GM21515 (cell line): ENCODE data around the gene LPCAT2.
"Not testable (repeated sequence)": the region's sequence is repeated elsewhere in the genome, so short reads cannot be mapped to it uniquely, and the experiment has no call there.

Experiments
- ATAC-seq: cut with Tn5 transposase; IDR thresholded peaks from one replicate; pipeline ENCODE4 v1.9.1; 2021; ENCODE audit not compliant: unreplicated experiment

LPCAT2 gene

DNA sequence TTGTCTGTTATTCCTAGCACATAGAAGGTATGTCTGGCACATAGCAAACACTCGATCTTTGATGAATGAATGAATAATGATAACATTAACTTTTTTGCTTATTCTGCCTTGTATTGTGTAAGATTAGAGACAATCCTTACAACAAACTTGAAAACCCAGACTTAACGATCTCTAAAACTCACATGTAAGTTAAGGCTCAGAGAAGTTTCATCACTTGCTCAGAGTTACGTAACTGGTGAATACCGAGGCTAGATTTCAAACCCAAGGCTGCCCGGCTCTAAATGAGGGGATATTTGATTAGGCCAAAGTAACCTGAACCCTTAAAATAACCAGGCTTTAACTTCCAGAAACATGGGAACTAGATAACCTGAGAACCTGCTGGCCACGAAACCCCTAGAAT, 79.9 kb downstream of the LPCAT2 start:
- ATAC-seq: no peak

DNA sequence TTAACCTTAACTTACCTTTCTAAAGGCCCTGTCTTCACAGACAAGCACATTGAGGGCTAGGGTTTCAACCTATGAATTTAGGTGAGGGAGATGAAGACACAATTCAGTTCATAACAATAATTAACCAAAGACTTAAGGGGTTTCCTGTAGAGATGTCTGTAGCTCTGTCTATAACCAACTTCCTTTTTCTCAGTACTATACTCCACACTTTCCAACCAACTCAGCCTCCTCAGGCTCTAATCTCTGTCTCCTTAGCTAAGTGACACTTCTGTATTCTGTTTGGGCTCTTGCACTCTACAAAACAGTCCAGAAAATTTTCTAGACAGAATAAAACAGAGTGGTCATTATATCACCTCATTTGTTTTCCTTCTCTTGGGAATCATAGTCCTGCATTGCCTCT, 83.4 kb downstream of the LPCAT2 start:
- no peak for ATAC-seq

DNA sequence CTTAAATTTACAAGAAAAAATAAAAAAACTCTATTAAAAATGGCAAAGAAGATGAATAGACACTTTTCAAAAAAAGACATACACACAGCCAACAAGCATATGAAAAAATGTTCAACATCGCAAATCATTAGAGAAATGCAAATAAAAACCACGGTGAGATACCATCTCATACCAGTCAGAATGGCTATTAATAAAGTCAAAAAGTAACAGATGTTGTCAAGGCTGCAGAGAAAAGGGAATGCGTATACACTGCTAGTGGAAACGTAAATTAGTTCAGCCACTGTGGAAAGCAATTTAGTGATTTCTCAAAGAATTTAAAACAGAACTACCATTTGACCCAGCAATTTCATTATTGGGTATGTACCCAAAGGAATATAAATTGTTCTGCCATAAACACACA, 89.1 kb downstream of the LPCAT2 start:
- no peak for ATAC-seq

DNA sequence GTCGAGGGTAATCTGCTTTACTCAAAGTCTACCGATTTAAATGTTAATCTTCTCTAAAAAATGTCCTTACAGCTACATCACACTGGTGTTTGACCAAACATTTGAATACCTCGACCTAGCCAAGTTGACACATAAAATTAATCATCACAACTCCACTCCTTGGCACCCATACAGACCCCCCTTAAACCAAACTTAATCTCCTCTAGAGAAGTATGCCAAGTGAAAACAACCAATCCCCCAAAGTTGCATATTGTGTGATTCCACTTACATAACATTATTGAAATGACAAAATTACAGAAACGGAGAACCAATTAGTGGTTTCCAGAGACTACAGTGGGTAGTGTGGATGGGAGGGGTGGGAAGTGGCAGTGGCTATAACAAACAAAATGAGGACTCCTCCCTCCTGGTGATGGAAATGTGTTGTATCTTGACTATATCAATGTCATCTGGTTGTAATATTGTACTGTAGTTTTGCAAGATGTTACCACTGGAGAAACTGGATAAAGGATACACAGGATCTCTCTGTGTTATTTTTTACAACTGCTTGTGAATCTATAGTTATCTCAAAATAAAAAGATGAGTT, 97.0 kb downstream of the LPCAT2 start:
- no peak for ATAC-seq

DNA sequence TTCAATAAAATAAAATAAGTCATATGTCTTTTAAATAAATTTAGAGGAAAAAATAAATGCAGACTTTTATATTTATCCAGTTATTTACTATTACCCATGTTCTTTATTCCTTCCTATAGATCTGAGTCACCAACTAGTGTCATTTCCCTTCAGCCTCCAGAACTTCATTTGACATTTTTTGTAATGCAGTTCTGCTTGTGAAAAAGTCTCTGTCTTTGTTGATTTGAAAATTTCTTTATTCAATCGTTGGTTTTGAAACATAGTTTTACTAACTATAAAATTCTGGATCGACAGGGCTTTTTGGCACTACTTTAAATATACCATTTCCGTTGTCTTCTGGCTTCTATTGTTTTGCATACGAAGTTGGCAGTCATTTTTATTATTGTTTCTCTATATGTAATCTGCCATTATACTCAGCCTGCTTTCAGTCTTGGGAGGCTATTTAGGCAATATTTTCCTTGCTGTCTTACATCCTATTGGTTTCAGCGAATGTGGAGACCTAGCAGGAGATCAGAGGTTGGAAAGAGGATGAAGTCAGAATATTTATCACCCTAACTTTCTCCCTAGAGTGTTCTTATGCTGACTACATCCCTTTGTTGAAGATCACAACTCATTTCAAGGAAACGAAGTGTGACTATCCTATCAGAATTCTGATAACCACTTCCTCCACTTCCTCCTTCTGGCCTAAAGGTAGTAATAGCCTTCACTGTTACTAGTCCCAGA, 104.9 kb downstream of the LPCAT2 start:
- ATAC-seq: no peak

DNA sequence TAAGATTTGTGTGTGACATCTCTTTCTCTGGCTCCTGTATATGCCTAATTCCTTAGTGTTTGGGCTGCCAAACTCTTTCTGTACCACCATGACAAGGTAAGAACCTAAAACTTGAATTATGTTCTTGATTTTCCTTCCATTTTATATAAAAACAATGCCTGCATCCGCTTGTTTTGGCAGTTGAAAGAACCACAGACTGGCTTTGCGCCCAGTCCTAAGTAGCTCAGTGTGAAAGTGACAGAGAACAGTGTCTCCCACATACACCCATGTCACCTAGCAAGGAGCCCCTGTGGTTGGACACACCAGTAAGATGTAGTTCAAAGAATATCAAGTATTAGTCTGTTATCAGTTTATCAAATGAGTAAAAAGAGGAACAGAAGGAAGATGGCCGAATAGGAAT, 106.2 kb downstream of the LPCAT2 start:
- no peak for ATAC-seq

DNA sequence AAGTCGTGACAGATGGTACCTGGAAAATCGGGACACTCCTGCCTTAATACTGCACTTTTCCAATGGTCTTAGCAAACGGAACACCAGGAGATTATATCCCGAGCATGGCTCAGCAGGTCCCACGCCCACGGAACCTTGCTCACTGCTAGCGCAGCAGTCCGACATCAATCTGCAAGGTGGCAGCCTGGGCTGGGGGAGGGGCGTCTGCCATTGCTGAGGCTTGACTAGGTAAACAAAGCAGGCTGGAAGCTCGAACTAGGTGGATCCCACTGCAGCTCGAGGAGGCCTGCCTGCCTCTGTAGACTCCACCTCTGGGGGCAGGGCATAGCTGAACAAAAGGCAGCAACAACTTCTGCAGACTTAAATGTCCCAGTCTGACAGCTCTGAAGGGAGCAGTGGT, 106.8 kb downstream of the LPCAT2 start:
- not testable (repeated sequence) for ATAC-seq

DNA sequence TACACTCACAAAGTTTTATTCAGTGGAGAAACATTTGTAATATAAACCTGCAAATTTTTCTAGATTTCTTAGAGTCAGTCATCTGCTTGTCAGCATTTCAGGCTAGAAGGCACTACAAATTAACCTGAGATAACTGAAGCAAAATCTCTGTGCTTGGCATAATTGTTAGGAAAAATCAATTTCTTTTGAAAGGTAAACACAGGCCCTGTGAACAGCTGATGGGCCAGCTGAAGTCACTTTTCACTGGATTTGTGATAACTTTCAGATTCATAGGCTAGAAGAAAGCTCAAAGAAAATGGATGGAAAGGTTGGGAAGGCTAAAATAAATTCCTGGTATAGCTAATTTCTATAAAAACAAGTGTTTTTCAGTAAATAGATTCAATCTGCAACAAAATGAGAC, 112.9 kb downstream of the LPCAT2 start:
- no peak for ATAC-seq

DNA sequence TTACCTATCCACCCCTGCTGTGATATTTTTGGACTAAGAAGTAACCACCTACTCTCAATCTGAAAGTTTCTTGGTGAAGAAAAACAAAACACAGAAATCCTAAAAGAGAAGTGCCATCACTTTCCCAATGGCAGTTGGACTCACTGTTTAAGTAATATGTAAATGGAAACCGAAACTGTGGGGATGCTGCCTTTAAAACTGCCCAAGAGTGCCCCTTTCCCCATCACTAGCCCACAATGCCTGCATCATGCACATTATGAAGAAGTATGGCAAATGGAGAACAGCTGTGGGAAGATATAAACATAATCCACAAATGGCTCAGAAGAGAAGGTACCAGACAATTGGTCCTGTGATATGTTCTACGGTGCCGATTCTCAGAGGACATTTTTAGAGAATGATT, 113.4 kb downstream of the LPCAT2 start:
- no peak for ATAC-seq

DNA sequence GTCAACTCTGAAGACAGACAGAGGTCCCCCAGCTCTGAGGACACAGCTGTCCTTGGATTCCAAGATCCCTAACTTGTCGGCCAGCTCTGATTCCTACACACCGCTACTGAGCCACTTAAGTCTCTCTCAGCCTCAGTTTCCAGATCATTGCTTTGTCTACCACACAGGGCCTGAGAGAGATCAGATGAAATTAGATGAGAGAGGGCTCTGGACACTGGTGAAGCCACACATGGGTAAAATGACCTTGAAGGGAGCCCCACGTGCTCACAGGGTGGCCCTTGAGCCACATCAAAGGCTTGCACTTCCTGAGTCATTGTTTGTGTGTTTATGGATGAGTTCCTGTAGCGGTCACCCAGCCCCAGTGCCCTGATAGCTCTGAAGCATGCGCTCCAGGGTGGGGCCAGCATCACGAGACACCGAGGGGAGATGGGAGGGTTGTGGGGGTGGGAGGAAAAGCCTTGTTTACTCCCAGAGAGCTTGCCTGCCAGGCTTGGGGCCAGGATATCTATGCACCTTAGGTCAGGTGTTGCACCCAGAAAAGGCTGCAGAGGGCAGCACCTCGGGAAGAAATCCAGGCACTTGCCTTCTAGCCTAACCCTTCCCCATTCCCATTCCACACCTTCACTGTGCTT, 114.2 kb downstream of the LPCAT2 start:
- ATAC-seq: no peak

DNA sequence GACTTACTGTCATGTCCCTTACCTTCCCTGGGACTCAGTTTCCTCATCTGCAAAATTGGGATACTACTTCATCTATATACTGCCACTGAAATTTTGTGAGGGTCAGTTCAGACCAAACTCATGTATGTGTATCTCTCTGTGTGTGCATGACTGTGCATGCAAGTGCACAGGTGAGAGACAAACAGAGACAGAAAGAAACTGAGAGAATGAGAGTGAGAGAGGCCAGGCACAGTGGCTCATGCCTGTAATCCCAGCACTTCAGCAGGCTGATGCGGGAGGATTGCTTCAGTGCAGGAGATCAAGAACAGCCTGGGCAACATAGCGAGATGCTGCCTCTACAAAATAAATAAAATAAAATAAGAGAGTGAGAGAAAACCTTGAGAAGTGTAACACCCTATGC, 114.8 kb downstream of the LPCAT2 start:
- ATAC-seq: no peak

DNA sequence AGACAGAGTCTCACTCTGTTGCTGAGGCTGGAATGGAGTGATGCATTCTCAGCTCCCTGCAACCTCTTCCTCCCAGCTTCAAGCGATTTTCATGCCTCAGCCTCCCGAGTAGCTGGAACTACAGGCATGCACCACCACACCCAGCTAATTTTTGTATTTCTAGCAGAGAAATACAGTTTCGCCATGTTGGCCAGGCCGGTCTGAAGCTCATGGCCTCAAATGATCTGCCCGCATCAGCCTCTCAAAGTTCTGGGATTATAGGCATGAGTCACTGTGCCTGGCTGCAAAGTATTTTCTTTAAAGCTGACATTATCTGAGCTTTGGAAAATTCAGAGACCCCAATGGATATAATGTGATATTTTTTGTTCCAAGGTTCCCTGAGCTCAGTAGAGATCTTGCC, 115.8 kb downstream of the LPCAT2 start:
- ATAC-seq: no peak

DNA sequence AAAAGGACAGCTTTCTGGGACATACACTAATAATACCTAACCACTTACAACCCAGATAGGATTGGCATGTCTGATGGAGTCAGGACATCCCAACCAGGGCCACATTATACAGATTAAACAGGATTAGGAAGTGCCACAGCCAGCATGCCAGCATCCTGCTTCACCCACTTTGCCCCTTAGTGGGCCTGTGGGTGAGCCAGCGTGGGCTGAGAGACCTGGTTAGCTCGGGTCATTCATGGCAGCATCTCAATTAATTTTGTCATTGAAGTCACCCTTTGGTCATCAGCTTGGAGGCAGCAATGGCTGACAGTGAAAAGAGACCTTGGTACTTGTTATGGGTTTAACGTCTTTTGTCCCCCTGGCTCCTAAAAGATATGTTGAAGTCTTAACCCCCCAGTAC, 117.0 kb downstream of the LPCAT2 start:
- ATAC-seq: no peak

DNA sequence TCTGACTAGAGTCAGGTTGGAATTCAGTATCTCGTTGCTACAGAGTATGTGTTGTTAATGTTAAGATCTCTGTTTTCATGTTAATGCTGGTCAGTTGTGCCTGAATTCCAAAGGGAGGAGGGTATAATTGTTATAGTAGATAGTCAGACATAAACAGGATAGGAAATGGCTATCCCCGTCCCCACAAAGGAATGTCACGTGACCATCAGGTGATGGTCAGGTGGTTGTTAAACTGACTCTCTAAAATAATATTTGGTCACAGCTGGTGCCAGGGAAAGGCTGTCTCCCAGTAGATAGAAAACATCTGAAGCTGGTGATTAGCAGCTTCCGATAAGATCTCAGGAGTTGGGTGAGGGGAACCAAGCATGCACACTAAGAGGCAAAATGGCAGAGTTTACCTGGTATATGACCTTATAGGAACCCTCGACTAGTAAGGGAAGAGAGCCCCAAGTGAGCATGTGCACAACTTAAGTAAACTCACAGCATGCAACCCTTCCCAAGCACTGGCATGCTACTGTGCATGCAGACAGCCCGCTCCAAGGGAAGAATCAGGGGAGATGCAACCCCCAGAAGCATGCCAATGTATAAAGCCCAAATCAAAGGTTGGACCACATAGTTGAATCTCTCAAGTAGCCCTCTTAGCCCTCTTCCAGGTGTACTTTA, 119.6 kb downstream of the LPCAT2 start:
- no peak for ATAC-seq

DNA sequence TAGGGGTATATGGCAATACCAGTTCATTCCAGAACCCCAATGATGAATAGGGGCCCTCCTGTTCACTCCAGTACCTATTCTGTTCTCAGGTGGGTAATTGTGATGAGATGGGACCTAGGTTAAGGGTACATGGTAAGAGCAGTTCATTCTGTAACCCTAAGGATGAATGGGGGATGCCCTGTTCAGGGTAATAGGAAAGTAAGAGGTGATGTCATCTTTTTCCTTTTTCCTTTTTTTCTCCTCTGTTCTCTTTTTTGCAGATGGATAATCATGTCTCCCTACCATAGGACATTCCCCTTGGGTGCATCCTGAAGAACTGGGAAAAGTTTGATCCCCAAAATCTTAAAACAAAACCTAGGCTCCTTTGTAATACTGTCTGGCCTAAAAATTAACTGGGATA, 121.9 kb downstream of the LPCAT2 start:
- ATAC-seq: no peak

DNA sequence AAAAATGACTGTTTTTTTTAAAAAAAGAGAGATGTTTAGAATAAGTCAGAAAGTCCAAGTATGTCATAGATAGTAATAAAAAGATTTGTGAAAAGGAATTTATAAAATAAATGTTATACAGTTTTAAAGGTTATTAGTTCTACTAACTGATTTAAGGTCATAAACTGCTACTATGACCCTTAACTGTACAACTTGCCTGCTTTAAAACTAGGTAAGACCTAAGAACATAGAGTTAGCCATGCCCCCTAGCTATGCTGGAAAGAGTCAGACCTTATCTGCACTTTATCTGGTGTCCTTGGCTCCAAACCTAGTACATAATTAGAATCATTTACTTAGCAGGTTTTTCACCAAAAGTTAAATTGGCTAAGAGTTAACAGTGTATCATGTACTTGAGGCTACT, 123.4 kb downstream of the LPCAT2 start:
- ATAC-seq: no peak

DNA sequence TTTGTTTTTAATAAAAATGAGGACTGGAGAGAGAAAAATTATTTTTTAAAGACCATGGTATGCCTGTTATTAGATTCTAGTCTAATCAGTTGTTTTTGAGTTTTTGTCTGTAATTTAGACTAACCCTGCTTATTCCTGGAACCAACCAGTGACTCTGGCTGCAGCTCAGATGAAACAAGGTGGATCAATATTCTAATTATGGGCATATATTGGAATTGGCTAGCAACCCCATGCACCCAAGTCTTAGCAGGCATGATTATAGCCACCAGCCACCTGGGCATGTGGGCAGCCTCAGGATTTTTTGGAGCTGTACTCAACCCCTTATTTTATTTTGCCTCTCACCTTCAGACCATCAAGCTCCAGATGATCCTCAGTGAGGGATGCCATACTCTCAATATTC, 125.3 kb downstream of the LPCAT2 start:
- ATAC-seq: no peak
